HCT116 (cell line): ENCODE data around the gene PDK4. TPM values are rescaled to one million over a fixed set of nuclear protein-coding genes. Genes with fewer than 3 reads are reported as not detected.
A peak's percentile ranks its signal among the peaks of the same experiment; 100 is the strongest.

Source experiments
- ATAC-seq: fragments of 200-7000 bp; cut with Tn5 transposase; 2 replicates; pipeline ENCODE4 v1.9.1; 2020; ENCODE audit warnings: mild to moderate bottlenecking, moderate library complexity
- BruUV-seq: library from RNA; stranded (reverse); fragments of 400-500 nt; replicated peaks from 2 replicates; lab custom pipeline; 2021; lab: Mats Ljungman, UMichigan
- CTCF ChIA-PET: fragments of 300-600 bp; sonication (Branson Sonifier 250); formaldehyde crosslinking; loops from one replicate; lab custom pipeline; 2021; ENCODE audit warnings: antibody characterized with exemption; lab: Charles Lee
- POLR2A ChIA-PET: fragments of 300-600, 350-600 bp; sonication (Branson Sonifier 250); formaldehyde crosslinking; loops from one replicate; lab custom pipeline; 2021; ENCODE audit warnings: antibody characterized with exemption; lab: Charles Lee
- RAD21 ChIA-PET, 2 experiments: fragments of 300-600 bp; sonication (Branson Sonifier 250); formaldehyde crosslinking; loops; one replicate each; lab custom pipeline; 2023; ENCODE audit warnings: low total read pairs in 2 of 2; ENCODE audit not compliant: uncharacterized antibody in 2 of 2, unreplicated experiment in 2 of 2, low non-redundant PET in 1 of 2; lab: Charles Lee
- DNase-seq: peaks from one replicate; pipeline ENCODE4 v3.0.0-alpha.2; 2010; ENCODE audit warnings: low read depth, low spot score
- H2AFZ ChIP-seq: fragments of 200-600 bp; shearing (Covaris generic), sonication (generic); 2 replicates; pipeline ENCODE4 v1.6.1; 2017; ENCODE audit warnings: low read depth, mixed run types, mixed read lengths, antibody characterized with exemption, low read length; ENCODE audit not compliant: poor library complexity, severe bottlenecking
- H3K27ac ChIP-seq: 2 replicates; pipeline ENCODE4 v1.5.1; 2012; ENCODE audit warnings: low read depth, low read length
- H3K27me3 ChIP-seq: fragments of 200-600 bp; sonication (generic); 2 replicates; pipeline ENCODE4 v1.6.1; 2016; ENCODE audit warnings: mixed run types, low read length, mixed read lengths; ENCODE audit not compliant: insufficient read depth
- H3K36me3 ChIP-seq, 2 experiments: fragments of 200-500 bp in 1 of 2; fragments of 200-600 bp in 1 of 2; sonication (Bioruptor generic) in 1 of 2; sonication (generic) in 1 of 2; 2 replicates each; pipeline versions ENCODE4 v1.5.1 to v1.6.1; 2014 to 2016; ENCODE audit warnings: low read length in 2 of 2, inconsistent platforms in 1 of 2, mixed read lengths in 1 of 2, mixed run types in 1 of 2; ENCODE audit not compliant: insufficient read depth in 2 of 2, control insufficient read depth in 1 of 2
- H3K4me1 ChIP-seq, 2 experiments: fragments of 200-600 bp in 1 of 2; sonication (generic) in 1 of 2; 2 replicates each; pipeline versions ENCODE4 v1.5.1 to v1.6.1; 2012 to 2017; ENCODE audit warnings: low read length in 2 of 2, inconsistent platforms in 1 of 2, mild to moderate bottlenecking in 1 of 2, mixed read lengths in 1 of 2, mixed run types in 1 of 2, moderate library complexity in 1 of 2; ENCODE audit not compliant: insufficient read depth in 2 of 2, control insufficient read depth in 1 of 2
- H3K4me2 ChIP-seq: fragments of 200-600 bp; sonication (generic); 2 replicates; pipeline ENCODE4 v1.6.1; 2017; ENCODE audit warnings: mixed run types, low read length, mixed read lengths
- H3K4me3 ChIP-seq, 2 experiments: fragments of 200-600 bp in 1 of 2; sonication (generic) in 1 of 2; replicated peaks in 1 of 2; 2 replicates each; pipeline ENCODE4 v1.5.1; 2011 to 2016; ENCODE audit warnings: low read length in 2 of 2, control low read depth in 1 of 2, low read depth in 1 of 2, mild to moderate bottlenecking in 1 of 2, mixed read lengths in 1 of 2, mixed run types in 1 of 2
- H3K79me2 ChIP-seq: fragments of 200-600 bp; sonication (generic); 2 replicates; pipeline ENCODE4 v1.6.1; 2017; ENCODE audit warnings: mild to moderate bottlenecking, mixed run types, low read length, moderate library complexity, mixed read lengths; ENCODE audit not compliant: insufficient read depth
- H3K9ac ChIP-seq: fragments of 200-600 bp; sonication (generic); 2 replicates; pipeline ENCODE4 v1.6.1; 2016; ENCODE audit warnings: low read length, mixed read lengths
- H3K9me2 ChIP-seq: fragments of 200-600 bp; sonication (generic), shearing (Covaris generic); 2 replicates; pipeline ENCODE4 v1.6.1; 2017; ENCODE audit warnings: mixed run types, mild to moderate bottlenecking, moderate library complexity; ENCODE audit not compliant: insufficient read depth
- H3K9me3 ChIP-seq, 2 experiments: fragments of 200-500 bp in 1 of 2; fragments of 200-600 bp in 1 of 2; sonication (Bioruptor generic) in 1 of 2; sonication (generic) in 1 of 2; 2 replicates each; pipeline ENCODE4 v1.6.1; 2014 to 2017; ENCODE audit warnings: low read length in 2 of 2, mixed read lengths in 2 of 2, inconsistent platforms in 1 of 2, low read depth in 1 of 2, mild to moderate bottlenecking in 1 of 2, mixed run types in 1 of 2, moderate library complexity in 1 of 2; ENCODE audit not compliant: control insufficient read depth in 1 of 2, insufficient read depth in 1 of 2
- H4K20me1 ChIP-seq: fragments of 200-600 bp; sonication (generic), shearing (Covaris generic); 2 replicates; pipeline ENCODE4 v1.6.1; 2017; ENCODE audit warnings: mixed run types, mild to moderate bottlenecking, moderate library complexity; ENCODE audit not compliant: insufficient read depth
- ATF3 ChIP-seq: IDR thresholded peaks from 2 replicates; pipeline ENCODE4 v1.6.1; 2012
- CBX3 ChIP-seq: IDR thresholded peaks from 2 replicates; pipeline ENCODE4 v1.6.1; 2012; ENCODE audit warnings: low read depth
- ELF1 ChIP-seq: IDR thresholded peaks from 2 replicates; pipeline ENCODE4 v1.6.1; 2012; ENCODE audit warnings: low read depth, borderline replicate concordance
- EZH2phosphoT487 ChIP-seq: fragments of 200-600 bp; IDR thresholded peaks from 2 replicates; pipeline ENCODE4 v1.6.1; 2018; ENCODE audit warnings: antibody characterized with exemption, borderline replicate concordance
- JUND ChIP-seq: IDR thresholded peaks from 2 replicates; pipeline ENCODE4 v1.6.1; 2012
- SIN3A ChIP-seq: IDR thresholded peaks from 2 replicates; pipeline ENCODE4 v1.6.1; 2012; ENCODE audit warnings: low read depth
- YY1 ChIP-seq: IDR thresholded peaks from 2 replicates; pipeline ENCODE4 v1.6.1; 2011; ENCODE audit warnings: low read length, low read depth, moderate library complexity, mild to moderate bottlenecking; ENCODE audit not compliant: insufficient replicate concordance; ENCODE audit errors: extremely low read depth
- ZBTB33 ChIP-seq: IDR thresholded peaks from 2 replicates; pipeline ENCODE4 v1.6.1; 2011; ENCODE audit warnings: mild to moderate bottlenecking, low read length, moderate library complexity; ENCODE audit not compliant: insufficient replicate concordance; ENCODE audit errors: extremely low read depth
- intact Hi-C: fragments of 100-400 bp; cut with micrococcal nuclease; formaldehyde crosslinking; loops from 2 replicates; pipeline ENCODE4 v1.10.0; 2022
- total RNA-seq: library from RNA; stranded (reverse); gene quantifications from one replicate; pipeline ENCODE4 v1.2.1, GENCODE V29; 2021; ENCODE audit not compliant: unreplicated experiment

Gene PDK4
- total RNA-seq, 1 experiment from 2014 or later: 2.1 TPM

- Histone ChIP-seq H3K9me2 (no peaks in the 10 kb centered on the region), H4K20me1 (no peaks in the 10 kb centered on the region), H3K36me3 (no peaks in the 10 kb centered on the region), H3K79me2 (no peaks in the 10 kb centered on the region), H3K9ac (no peak overlapping the region), H3K9me3 (no peaks in the 10 kb centered on the region), H3K4me2 (no peak overlapping the region), H2AFZ (peak overlapping the region; percentile 44), H3K4me1 (no peaks in the 10 kb centered on the region), H3K27me3 (no peaks in the 10 kb centered on the region), H3K27ac (no peak overlapping the region), H3K4me3 (no peak overlapping the region)
- BruUV-seq: no TSS peak
- RAD21 ChIA-PET: no interaction called here
- TF ChIP-seq ATF3: no peak
- TF ChIP-seq JUND: no peak
- TF ChIP-seq YY1: no peak
- TF ChIP-seq SIN3A: no peak
- no peak for TF ChIP-seq ELF1
- TF ChIP-seq CBX3: no peak
- TF ChIP-seq ZBTB33: no peak
- no peak for TF ChIP-seq EZH2phosphoT487
- no peak for DNase-seq
- CTCF ChIA-PET: interaction anchor here (0.6 kb wide), 1 partner anchor 16 kb away, joined by 3 read pairs; no protein-coding TSS in a partner anchor
- intact Hi-C loops: no loop called here
- ATAC-seq: no peak
- POLR2A ChIA-PET: no interaction called here
These were observed 35.6 kb downstream of the PDK4 start for GRCh38 chr7:95560674-95561073.
